ENCODE data around the gene TRAF3IP3.

TRAF3IP3 gene

DNA sequence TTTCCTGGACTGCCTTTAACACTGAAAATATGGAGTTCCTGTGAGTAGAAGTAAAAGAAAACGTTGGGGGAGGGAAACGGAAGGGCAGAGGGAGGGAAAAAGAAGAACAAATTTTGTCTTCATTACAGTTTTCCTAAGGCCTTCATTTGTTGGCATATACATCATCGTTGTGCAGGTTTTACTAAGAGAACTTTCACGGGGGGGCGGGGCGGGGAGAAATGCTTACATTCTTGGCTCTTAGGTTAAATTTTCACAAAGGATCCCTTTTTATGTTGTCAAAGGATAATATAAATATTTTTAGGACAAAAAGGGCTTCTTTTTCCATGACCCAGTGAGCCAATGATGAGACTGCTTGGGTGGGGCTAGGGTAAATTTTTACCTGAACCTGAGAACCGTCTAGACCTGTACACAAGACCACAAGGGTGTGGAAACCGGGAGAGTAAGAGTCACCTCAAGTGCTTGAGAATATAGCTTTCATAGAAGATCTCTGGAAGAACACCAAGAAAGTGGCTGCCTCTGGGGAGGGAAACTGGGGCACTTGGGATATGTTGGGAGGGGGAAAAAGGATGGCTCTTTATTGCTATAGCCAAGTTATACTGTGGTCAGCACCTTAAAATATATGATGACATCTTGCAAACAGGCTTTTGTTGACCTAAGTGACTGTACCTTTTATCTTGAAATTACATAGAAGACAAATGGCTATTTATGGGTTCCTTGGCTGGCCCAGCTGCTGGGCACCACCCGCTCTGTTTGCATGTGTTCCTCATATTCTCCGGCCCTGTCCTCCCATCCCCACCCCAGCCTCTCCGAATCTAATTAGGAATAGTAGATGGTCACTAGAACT, 70.0 kb downstream of the TRAF3IP3 start:
- peaks cover 4% of the 10 kb centered on the region for H3K36me3 ChIP-seq
- H3K27me3 ChIP-seq: no peaks in the 10 kb centered on the region
- H3K9me3 ChIP-seq: no peaks in the 10 kb centered on the region
- no peak for DNase-seq
- H3K4me3 ChIP-seq (ENCODE audit: low read depth, low read length): no peak overlapping the region
- H3K4me1 ChIP-seq: no peaks in the 10 kb centered on the region
- TF ChIP-seq, protein P1, sequence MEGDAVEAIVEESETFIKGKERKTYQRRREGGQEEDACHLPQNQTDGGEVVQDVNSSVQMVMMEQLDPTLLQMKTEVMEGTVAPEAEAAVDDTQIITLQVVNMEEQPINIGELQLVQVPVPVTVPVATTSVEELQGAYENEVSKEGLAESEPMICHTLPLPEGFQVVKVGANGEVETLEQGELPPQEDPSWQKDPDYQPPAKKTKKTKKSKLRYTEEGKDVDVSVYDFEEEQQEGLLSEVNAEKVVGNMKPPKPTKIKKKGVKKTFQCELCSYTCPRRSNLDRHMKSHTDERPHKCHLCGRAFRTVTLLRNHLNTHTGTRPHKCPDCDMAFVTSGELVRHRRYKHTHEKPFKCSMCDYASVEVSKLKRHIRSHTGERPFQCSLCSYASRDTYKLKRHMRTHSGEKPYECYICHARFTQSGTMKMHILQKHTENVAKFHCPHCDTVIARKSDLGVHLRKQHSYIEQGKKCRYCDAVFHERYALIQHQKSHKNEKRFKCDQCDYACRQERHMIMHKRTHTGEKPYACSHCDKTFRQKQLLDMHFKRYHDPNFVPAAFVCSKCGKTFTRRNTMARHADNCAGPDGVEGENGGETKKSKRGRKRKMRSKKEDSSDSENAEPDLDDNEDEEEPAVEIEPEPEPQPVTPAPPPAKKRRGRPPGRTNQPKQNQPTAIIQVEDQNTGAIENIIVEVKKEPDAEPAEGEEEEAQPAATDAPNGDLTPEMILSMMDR (IDR thresholded peaks at IDR 0.05; ENCODE audit: low read depth, low read length): no peak

DNA sequence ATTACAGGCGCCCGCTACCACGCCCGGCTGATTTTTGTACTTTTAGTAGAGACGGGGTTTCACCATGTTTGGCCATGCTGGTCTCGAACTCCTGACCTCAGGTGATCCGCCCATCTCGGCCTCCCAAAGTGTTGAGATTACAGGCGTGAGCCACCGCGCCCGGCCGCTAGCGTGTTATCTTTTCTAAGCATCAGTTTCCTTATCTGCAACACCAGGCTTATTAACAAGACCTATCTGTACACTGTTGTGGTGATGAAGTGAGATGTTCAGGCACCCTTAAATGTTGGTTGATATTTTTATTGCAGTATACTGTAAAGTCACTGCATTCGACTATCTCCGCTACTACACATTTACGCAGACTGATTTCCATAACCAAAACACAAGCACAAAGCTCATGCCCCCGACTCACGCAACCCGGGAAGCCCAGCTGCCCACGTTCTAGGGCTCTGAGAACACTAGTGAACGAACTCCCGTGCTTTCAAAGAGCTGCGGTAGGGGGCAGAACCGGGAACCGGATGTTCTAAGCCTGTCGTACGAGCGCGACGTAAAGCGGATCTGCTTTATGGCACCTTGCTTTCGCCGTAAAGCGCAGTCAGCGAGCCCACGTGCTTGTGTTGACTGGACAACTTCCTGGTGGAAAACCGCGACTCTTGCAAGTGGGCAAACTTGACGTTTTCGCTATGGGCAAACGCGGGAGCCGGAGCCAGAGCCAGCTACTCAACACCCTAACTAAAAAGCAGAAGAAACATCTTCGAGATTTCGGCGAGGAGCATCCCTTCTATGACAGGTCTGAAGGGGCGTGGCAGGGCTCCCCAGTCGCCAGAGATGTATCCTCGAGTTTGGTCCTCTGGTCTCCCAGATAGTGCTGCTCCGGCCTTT, 71.8 kb downstream of the TRAF3IP3 start, which contains the start of gene UTP25:
Gene UTP25, plus strand, starts transcription at position 589 of the 879 bp plus-strand sequence. Its CDS starts 92 bp downstream, at position 681.
- Histone ChIP-seq H3K4me3 (ENCODE audit: low read depth, low read length) (peak within 1 kb of the TSS; percentile 77), H3K36me3 (peaks cover 21% of the 10 kb centered on the region), H3K4me1 (no peaks in the 10 kb centered on the region), H3K9me3 (no peaks in the 10 kb centered on the region), H3K27me3 (no peaks in the 10 kb centered on the region)
- TF ChIP-seq, protein P1 (IDR thresholded peaks at IDR 0.05; ENCODE audit: low read depth, low read length): peak; percentile 83
- DNase-seq: peak; percentile 94

DNA sequence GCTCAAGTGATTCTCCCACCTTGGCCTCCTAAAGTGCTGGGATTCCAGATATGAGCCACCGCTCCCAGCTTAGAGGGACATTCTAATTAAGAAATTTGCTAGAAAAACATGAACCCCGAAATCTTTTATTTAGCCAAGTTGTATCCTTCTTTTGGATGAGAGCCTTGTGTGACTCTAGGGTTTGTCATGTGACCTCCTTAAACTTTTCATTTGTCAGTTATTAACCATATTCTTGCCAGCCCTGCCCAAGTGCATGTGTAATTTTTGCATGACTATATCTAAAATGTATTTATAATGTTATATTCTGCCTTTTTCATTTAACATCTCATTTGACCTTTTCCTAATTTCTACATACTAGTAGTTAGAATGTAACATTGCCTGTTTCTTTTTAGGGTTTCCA, 73.9 kb downstream of the TRAF3IP3 start:
- Histone ChIP-seq H3K9me3 (no peaks in the 10 kb centered on the region), H3K4me3 (ENCODE audit: low read depth, low read length) (peak overlapping the region; percentile 77; the same call in 1 of the 2 replicates), H3K36me3 (peaks cover 42% of the 10 kb centered on the region), H3K27me3 (no peaks in the 10 kb centered on the region), H3K4me1 (no peaks in the 10 kb centered on the region)
- TF ChIP-seq, protein P1 (IDR thresholded peaks at IDR 0.05; ENCODE audit: low read depth, low read length): no peak
- no peak for DNase-seq

DNA sequence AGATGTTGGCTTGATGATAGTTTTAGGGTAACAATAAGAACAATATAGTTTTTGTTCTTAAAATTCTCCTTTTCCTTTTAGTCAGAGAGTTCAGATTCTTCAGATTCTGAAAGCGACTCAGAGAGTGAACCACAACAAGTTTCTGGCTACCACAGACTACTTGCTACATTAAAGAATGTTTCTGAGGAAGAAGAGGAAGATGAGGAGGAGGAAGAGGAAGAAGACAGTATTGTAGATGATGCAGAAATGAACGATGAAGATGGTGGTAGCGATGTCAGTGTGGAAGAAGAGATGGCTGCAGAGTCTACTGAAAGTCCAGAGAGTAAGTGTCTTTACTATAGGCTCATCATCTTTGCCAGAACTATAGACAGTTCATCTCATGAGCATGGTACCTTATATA, 74.9 kb downstream of the TRAF3IP3 start:
- no peaks in the 10 kb centered on the region for H3K27me3 ChIP-seq
- TF ChIP-seq, protein P1 (IDR thresholded peaks at IDR 0.05; ENCODE audit: low read depth, low read length): no peak
- no peaks in the 10 kb centered on the region for H3K4me1 ChIP-seq
- H3K36me3 ChIP-seq: peaks cover 52% of the 10 kb centered on the region
- no peak for DNase-seq
- no peaks in the 10 kb centered on the region for H3K9me3 ChIP-seq
- no peak overlapping the region for H3K4me3 ChIP-seq (ENCODE audit: low read depth, low read length)

DNA sequence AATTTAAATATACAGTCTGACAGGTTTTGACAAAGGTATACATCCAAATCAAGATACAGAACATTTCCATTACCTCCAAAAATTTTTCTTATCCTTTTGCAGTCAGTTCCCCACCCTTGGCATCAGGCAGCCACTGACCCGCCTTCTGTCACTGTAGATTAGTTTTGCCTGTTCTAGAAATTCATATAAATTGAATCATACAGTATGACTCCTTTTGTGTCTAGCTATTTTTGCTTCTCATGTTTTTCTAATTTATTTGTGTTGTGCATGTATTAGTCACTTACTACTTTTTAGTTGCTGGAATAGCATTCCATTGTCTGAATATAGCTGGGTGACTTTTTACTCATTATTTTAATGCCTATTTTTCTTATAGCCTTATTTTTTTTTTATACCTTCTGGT, 75.8 kb downstream of the TRAF3IP3 start:
- DNase-seq: no peak
- H3K36me3 ChIP-seq: peaks cover 56% of the 10 kb centered on the region
- TF ChIP-seq, protein P1 (IDR thresholded peaks at IDR 0.05; ENCODE audit: low read depth, low read length): no peak
- no peak overlapping the region for H3K4me3 ChIP-seq (ENCODE audit: low read depth, low read length)
- H3K27me3 ChIP-seq: no peaks in the 10 kb centered on the region
- no peaks in the 10 kb centered on the region for H3K4me1 ChIP-seq
- H3K9me3 ChIP-seq: no peaks in the 10 kb centered on the region

Data from BE2C (cell line).